Ovary (tissue), 3 donors: ENCODE data around the gene TMC2.

ENCODE experiments used
- CTCF ChIP-seq, 3 donors: fragments of 450-650 bp in 2 of 3; fragments of 200-600 bp in 1 of 3; IDR thresholded peaks; one replicate each; pipeline versions ENCODE4 v1.5.1 to v1.8.0; 2016 to 2022; ENCODE audit warnings: antibody characterized with exemption in 3 of 3, mild to moderate bottlenecking in 1 of 3
- POLR2A ChIP-seq: fragments of 450-650 bp; IDR thresholded peaks from one replicate; pipeline ENCODE4 v1.6.1; 2017; ENCODE audit warnings: antibody characterized with exemption, mild to moderate bottlenecking, moderate library complexity
- donor health status: DM: no; HTN: no; CAD: no.

- TF ChIP-seq CTCF (IDR thresholded peaks at IDR 0.05) (no peak), POLR2A (no peak)
These were observed 17.1 kb upstream of the TMC2 start for GRCh38 chr20:2519115-2519809.
